Measurements from ENCODE around the gene ZNF354C.
"Not testable (repeated sequence)": the region's sequence is repeated elsewhere in the genome, so short reads cannot be mapped to it uniquely, and the experiment has no call there.

The ZNF354C gene

DNA sequence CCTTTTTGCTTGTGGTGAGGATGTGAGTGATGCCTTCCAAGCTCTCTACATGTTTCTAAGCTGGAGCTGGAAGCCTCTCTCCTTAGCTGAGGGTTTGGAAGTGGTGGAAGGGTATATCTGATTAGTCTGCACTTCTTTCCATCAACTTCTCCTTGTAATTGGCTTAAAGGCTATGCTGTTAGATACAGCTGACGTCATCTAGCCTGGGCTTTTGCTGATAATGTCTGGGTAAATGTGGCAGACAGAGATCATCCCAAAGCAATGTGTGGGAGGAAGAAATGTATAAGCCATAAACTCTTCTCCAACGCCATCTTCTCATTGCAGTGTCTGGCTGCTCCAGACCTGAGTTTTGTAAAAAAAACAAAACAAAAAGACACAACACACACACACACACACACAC, 29.3 kb downstream of the ZNF354C start:
- Mint-ChIP-seq H3K9me3 (peaks cover 42% of the 10 kb centered on the region in 2 donors), H3K36me3 (peaks cover 5 to 24% of the 10 kb centered on the region in 2 donors), H3K27me3 (no peaks in the 10 kb centered on the region), H3K4me3 (no peak overlapping the region), H3K27ac (no peak overlapping the region), H3K4me1 (no peaks in the 10 kb centered on the region)
- ATAC-seq (replicated peaks) (no peak), DNase-seq (no peak)

DNA sequence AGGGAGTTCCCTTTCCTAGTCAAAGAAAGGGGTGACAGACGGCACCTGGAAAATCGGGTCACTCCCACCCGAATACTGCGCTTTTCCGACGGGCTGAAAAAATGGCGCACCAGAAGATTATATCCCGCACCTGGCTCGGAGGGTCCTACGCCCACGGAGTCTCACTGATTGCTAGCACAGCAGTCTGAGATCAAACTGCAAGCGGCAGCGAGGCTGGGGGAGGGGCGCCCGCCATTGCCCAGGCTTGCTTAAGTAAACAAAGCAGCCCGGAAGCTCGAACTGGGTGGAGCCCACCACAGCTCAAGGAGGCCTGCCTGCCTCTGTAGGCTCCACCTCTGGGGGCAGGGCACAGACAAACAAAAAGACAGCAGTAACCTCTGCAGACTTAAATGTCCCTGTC, 41.1 kb downstream of the ZNF354C start:
- H3K4me1 Mint-ChIP-seq; H3K4me3 Mint-ChIP-seq; ATAC-seq (replicated peaks); DNase-seq; H3K27ac Mint-ChIP-seq; H3K27me3 Mint-ChIP-seq: not testable (repeated sequence)
- peaks cover 5 to 13% of the 10 kb centered on the region in 2 donors for H3K9me3 Mint-ChIP-seq
- H3K36me3 Mint-ChIP-seq = peaks cover 9 to 13% of the 10 kb centered on the region in 2 donors

DNA sequence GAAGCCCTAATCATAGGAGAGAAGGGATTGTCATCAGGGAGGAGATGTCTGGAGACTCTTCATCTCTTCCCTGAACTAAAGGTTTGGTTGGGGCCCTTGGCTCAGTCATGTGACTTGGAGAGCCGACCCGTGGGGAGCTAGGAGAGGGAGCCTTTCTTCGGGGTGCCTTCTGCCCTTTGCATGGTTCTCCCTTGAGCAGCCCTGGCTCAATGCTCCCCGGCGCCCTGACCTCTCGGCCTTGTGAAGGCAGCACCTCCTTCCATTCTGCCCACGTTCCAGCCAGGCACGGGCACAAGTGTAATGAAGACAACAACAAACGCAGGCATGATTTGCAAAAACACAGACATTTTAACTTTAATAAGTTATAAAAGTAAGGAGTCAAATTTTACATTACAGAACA, 50.4 kb downstream of the ZNF354C start:
- H3K27me3 Mint-ChIP-seq = no peaks in the 10 kb centered on the region
- peaks cover 25 to 26% of the 10 kb centered on the region in 2 donors for H3K9me3 Mint-ChIP-seq
- ATAC-seq (replicated peaks) = no peak
- H3K36me3 Mint-ChIP-seq = peaks cover 1 to 2% of the 10 kb centered on the region in 2 donors
- H3K27ac Mint-ChIP-seq = no peak overlapping the region
- no peak overlapping the region for H3K4me3 Mint-ChIP-seq
- H3K4me1 Mint-ChIP-seq = no peaks in the 10 kb centered on the region
- no peak for DNase-seq

DNA sequence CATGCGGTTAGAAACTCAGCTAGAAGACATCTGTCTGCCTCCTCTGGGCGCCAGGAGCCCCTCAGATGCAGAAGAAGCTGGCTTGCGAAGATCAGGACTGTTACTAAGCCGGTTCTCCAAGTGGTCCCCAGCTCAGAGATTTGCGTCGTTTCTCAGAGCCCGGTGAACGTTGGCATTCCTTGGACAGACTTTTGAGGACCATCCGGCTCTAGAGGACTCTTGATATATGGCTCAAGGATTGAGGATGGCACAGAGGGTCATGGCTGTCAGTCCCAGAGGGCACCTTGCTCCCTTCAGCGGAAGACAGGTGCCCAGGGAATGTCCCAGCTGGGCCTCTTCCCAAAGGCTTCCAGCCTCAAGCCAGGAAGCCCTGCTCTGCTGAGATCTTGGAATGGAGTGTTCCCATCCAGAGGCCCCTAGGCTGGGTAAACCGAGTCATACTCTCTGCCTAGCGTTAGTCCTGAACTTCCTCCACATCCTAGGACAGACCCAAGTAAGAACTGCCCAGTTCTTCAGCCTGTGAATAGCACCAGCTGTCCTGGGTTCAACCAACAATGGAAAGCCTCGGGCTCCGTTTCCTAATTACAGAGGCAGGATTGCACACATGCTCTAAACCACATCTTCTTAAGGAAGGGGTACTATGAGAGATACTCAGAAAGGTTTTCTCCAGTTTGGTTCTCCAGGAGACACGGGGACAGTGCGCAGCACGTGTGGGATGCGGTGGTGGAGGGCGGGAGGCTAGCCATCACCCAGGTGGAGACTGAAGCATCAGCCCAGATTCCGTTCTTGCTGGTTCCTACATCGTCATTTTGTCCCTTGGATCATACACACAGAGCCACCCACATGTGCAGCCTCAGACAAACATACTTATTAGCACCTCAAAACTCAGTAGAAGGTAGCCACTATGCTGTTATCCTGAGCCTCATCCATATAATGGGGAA, 51.4 kb downstream of the ZNF354C start:
- Mint-ChIP-seq H3K36me3 (peaks cover 1 to 6% of the 10 kb centered on the region in 2 donors), H3K9me3 (peaks cover 31 to 33% of the 10 kb centered on the region in 2 donors), H3K27ac (no peak overlapping the region), H3K27me3 (no peaks in the 10 kb centered on the region), H3K4me1 (no peaks in the 10 kb centered on the region), H3K4me3 (no peak overlapping the region)
- no peak for DNase-seq
- ATAC-seq (replicated peaks) = no peak

DNA sequence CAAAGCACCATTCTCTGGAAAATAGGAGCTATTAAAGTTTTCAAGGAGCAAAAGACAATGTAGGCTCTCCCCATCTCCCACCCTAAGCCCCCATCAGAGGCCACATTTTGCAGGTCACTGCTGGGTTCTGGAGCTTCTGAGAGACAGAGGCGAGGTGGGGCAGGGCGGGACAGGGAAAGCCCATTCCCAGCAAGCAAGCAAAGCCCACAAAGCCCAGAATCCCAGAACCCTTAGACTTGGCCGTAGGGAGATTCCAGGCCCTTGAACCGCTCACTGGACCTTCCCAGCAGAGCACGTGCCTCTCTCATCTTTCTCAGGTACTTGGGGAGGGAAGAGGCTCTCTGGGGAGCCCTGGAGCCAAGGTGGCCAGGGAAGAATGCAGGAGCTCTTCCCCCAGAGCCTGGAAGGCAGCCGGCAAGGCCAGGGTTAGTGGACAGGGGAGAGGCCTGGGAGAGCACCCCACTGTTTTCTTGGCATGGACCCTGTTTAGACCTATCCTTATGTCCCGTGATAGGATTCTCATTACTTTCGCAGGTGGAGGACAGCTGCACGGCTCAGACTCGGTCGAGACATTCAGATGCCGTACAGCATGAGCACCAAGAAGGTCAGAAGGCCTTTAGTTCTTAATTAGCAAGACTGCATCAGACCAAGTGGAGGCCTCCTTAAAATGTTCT, 52.4 kb downstream of the ZNF354C start:
- Mint-ChIP-seq H3K4me3 (no peak overlapping the region), H3K9me3 (peaks cover 29 to 30% of the 10 kb centered on the region in 2 donors), H3K4me1 (no peaks in the 10 kb centered on the region), H3K27me3 (no peaks in the 10 kb centered on the region), H3K27ac (no peak overlapping the region), H3K36me3 (peaks cover 1 to 5% of the 10 kb centered on the region in 2 donors)
- DNase-seq (no peak), ATAC-seq (replicated peaks) (no peak)

DNA sequence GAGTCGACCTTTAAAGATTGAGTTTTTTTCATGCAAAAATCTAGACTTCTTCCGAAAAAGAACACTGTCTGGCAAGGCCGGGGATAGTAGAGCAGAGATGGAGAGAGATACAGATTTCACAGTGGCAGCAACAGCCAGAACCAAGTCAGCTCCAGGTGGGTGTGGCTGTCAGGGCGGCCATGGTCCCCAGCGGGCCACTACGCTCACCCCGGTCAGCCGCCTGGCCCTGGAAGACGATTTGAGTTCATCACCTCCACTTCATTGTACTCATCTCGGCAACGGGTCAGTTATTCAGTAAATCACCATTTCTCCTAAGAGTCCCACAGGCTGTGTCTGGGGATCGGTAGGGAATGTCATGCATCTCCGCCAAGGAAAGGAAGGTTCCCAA, 53.0 kb downstream of the ZNF354C start:
- Mint-ChIP-seq H3K9me3 (peaks cover 27 to 28% of the 10 kb centered on the region in 2 donors), H3K36me3 (peaks cover 0 to 3% of the 10 kb centered on the region in 2 donors), H3K4me1 (no peaks in the 10 kb centered on the region), H3K27me3 (no peaks in the 10 kb centered on the region), H3K27ac (no peak overlapping the region), H3K4me3 (no peak overlapping the region)
- DNase-seq (no peak), ATAC-seq (replicated peaks) (no peak)

DNA sequence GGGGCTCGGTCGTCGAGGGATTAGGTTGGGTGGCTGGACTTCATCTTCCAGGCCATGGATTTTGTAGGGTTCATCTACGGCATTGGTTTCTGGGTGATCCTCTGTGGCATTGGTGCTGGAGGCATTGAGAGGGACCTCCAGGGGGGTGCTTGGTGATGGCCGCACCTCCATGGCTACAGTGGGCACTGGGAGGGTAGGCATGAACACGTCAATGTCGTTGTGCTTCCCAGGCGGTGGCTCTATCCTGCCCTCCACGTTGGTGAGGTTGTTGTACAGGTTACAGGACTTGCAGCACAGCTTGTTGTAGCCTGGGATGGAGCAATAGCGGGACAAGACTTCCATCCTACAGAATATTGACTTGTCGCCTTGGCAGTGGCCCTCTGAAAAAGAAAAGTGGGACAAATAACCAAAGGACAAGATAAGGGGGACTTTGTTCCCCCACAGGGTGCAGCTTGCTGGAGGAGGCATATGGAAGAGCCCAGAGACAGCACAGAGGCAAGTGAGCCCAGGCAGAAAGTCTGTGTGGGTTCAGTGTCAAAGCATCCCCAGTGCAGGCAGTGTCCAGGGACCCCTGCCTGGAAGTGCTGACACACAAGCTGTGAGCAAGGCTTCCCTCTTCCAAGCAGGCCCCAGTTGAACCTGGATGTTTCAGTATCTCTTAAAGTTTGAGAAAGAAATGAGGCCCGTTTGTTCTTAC, 53.9 kb downstream of the ZNF354C start:
- Mint-ChIP-seq H3K27ac (no peak overlapping the region), H3K36me3 (peaks cover 0 to 3% of the 10 kb centered on the region in 2 donors), H3K9me3 (peaks cover 24 to 28% of the 10 kb centered on the region in 2 donors), H3K27me3 (no peaks in the 10 kb centered on the region), H3K4me1 (no peaks in the 10 kb centered on the region), H3K4me3 (no peak overlapping the region)
- ATAC-seq (replicated peaks) (no peak), DNase-seq (no peak)

DNA sequence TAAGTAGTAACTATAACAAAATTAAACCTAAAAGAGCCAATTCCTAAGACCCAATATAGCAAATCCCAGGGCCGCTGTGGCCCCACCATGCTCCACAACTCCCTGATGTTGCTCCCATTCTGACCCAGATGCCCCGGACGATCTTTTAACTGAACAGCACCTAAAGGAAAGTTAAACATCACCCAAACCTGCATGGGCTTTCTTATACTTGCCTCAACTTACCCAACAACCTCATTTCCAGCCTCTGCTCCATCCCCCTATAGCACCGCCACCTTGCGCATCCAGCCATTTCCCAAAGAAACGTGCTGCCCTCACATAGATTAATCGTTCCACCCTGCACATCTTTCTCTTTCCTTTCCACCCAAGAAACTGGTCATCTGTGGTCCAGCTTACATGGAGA, 54.6 kb downstream of the ZNF354C start:
- DNase-seq = no peak
- Mint-ChIP-seq H3K4me3 (no peak overlapping the region), H3K9me3 (peaks cover 22 to 29% of the 10 kb centered on the region in 2 donors), H3K27ac (no peak overlapping the region), H3K36me3 (peaks cover 0 to 3% of the 10 kb centered on the region in 2 donors), H3K27me3 (no peaks in the 10 kb centered on the region), H3K4me1 (no peaks in the 10 kb centered on the region)
- no peak for ATAC-seq (replicated peaks)

DNA sequence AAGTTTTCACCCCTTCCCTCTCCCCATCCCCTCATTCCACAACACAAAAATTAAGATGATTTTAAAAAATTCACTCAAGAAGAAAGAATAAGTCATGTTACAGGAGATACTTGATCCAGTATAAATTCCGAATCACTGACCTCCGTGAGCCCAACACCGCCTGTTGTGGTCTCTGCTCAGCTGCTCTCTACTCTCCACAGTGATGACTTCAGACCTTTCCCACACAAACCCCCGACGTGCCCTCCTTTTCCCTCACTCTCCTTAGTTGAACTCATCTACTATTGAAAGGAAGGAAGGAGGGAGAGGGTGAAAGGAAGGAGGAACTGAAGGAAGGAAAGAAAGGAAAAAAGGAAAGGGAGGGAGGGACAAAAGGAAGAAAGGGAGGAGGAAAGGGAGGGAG, 55.1 kb downstream of the ZNF354C start:
- no peaks in the 10 kb centered on the region for H3K27me3 Mint-ChIP-seq
- H3K4me1 Mint-ChIP-seq = no peaks in the 10 kb centered on the region
- no peak overlapping the region for H3K4me3 Mint-ChIP-seq
- H3K36me3 Mint-ChIP-seq = peaks cover 0 to 3% of the 10 kb centered on the region in 2 donors
- ATAC-seq (replicated peaks) = no peak
- H3K27ac Mint-ChIP-seq = no peak overlapping the region
- peaks cover 22 to 34% of the 10 kb centered on the region in 2 donors for H3K9me3 Mint-ChIP-seq
- DNase-seq = no peak

DNA sequence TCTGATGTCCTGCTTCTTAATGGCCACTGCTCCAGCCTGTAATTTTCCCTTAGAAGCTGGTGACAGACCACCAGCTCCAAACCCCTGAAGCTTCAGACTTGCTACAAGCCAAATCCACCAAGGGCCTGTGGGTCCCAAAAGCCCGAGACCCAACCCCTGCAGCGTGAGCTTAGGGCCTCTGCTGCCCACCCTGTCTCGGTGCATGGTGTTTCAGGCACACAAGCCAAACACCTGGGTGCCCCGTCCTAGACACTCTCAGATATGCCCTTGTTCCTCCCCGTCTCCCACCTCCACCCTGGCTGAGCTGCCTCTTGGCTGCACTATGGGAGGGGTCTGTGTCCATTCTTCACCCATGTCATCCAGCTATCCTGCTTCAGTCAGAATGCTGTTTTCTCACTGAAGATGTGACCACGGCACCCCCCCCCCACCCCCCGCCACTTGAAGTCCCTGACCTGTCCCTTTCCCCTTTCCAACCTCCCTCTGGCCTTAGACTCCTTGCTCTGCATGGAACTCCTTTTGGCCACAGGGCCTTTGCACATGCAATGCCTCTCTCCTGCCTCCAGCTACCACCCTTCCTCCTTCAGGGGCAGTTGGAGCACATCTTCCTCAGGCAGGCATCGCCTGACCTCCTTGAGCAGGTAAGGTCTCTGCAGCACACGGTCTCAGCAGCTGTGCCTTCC, 55.8 kb downstream of the ZNF354C start:
- DNase-seq (no peak), ATAC-seq (replicated peaks) (no peak)
- H3K27me3 Mint-ChIP-seq = no peaks in the 10 kb centered on the region
- H3K36me3 Mint-ChIP-seq = peaks cover 0 to 3% of the 10 kb centered on the region in 2 donors
- H3K27ac Mint-ChIP-seq = no peak overlapping the region
- peaks cover 22 to 35% of the 10 kb centered on the region in 2 donors for H3K9me3 Mint-ChIP-seq
- no peaks in the 10 kb centered on the region for H3K4me1 Mint-ChIP-seq
- no peak overlapping the region for H3K4me3 Mint-ChIP-seq

DNA sequence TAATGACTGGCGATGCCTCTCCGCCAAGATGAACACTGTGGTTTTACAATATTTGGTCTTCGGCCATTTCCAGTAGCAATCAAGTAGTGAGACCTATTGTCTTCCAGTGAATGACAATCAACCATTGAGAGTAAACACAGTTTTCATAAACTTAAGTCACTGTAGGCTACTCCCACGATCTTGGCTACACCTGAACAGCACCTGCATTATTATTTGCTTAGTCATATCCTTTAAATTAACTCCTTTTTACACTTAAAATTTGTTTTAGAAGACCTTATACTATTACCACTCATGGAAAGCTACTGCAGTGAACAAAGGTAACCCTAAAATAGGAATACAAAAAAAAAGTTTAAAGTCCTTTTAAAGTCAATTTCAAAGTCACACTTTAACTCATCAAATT, 58.2 kb downstream of the ZNF354C start:
- Mint-ChIP-seq H3K36me3 (peaks cover 0 to 3% of the 10 kb centered on the region in 2 donors), H3K9me3 (peaks cover 22 to 31% of the 10 kb centered on the region in 2 donors), H3K4me3 (no peak overlapping the region), H3K27ac (no peak overlapping the region), H3K27me3 (no peaks in the 10 kb centered on the region), H3K4me1 (no peaks in the 10 kb centered on the region)
- ATAC-seq (replicated peaks) (no peak), DNase-seq (no peak)

DNA sequence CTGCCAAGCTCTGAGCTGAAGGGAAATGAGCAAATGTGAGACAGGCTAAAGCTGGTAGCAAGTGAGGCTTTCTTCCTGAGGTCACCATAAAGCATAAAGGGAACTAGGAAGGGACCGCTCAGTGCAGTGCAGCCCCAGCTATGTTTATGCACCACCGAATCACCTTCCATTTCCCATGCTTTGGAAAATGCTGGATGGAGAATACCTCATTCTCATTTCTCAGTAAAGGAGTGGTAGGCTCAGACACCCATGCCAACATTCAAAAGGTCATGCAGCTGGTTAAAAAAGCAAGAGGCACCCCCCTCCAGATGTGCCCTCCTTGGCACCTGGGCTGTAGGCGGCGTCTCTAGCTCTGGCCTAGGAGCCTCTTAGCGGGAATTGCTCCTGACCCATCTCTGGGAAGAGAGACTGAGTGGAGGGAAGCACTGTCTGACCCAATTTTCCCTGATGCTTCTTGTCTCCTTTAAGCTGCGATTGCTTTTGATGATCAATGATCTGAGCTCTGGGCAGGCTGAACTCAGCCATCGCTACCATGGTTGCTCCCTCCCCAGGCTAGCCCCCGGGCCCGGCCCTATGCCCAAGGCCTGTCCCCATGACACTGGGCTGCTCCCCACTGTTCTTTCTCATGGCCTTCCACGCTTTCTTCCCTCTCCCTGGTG, 58.7 kb downstream of the ZNF354C start:
- H3K27me3 Mint-ChIP-seq = no peaks in the 10 kb centered on the region
- DNase-seq = no peak
- H3K4me3 Mint-ChIP-seq = no peak overlapping the region
- H3K27ac Mint-ChIP-seq = no peak overlapping the region
- peaks cover 19 to 26% of the 10 kb centered on the region in 2 donors for H3K9me3 Mint-ChIP-seq
- H3K4me1 Mint-ChIP-seq = no peaks in the 10 kb centered on the region
- peaks cover 0 to 3% of the 10 kb centered on the region in 2 donors for H3K36me3 Mint-ChIP-seq
- ATAC-seq (replicated peaks) = no peak

DNA sequence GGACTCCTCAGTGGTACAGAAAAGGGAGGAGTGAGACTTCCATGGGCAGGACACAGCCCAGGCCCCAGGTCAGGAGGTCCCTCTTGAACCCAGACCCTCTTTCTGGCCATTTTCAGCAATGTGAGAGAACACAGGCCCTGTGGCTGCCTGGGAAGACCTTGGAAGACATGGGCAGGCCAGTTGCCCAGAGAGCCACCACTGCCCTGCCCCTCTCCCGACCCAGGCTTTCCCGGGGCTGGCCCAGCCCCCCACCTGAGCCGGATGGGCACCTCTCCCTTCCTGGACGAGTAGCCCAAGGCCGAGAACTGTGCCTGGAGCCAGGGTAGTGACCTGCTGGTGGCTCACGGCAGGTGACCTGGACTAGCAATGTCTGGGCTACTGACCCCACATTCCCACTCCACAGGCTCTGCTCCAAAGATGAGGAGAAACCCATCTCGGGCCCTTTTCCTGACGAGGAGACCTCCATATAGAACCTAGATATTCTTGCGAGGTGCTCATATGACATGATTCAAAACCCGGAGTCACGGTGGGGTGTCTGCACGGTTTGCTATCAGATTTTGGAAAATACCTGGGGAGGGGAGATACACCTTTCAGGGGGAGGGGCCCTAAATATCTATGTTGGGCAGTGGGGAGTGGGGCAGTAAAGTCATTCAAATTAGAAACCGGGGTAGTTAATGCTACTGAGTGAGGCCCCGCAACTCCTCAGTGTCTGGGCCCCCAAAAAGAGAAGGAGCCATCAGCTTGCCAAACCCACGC, 59.4 kb downstream of the ZNF354C start:
- Mint-ChIP-seq H3K4me3 (no peak overlapping the region), H3K27me3 (no peaks in the 10 kb centered on the region), H3K9me3 (peaks cover 15 to 24% of the 10 kb centered on the region in 2 donors), H3K36me3 (peaks cover 0 to 3% of the 10 kb centered on the region in 2 donors), H3K27ac (no peak overlapping the region), H3K4me1 (no peaks in the 10 kb centered on the region)
- DNase-seq = no peak
- no peak for ATAC-seq (replicated peaks)
